Cardiac fibroblast (primary cell): ENCODE measurements around the gene TAF11L2.
"Not testable (repeated sequence)": the region's sequence is repeated elsewhere in the genome, so short reads cannot be mapped to it uniquely, and the experiment has no call there.

Experiments
- DNase-seq, 2 donors: peaks; one replicate each; pipeline versions ENCODE4 v3.0.0 to v3.0.0-alpha.2; 2010; ENCODE audit warnings: low read depth in 2 of 2
- H3K4me3 ChIP-seq, 2 donors: replicated peaks in 1 of 2; 1 replicate in 1 of 2; 2 replicates in 1 of 2; pipeline ENCODE4 v1.5.1; 2011; ENCODE audit warnings: low read depth in 2 of 2, low read length in 2 of 2, mild to moderate bottlenecking in 2 of 2, moderate library complexity in 1 of 2
- TF ChIP-seq, protein P1 (sequence below): IDR thresholded peaks from one replicate; pipeline ENCODE4 v1.5.1; 2011; ENCODE audit warnings: low read depth, mild to moderate bottlenecking, low read length, inconsistent platforms

TAF11L2 gene

DNA sequence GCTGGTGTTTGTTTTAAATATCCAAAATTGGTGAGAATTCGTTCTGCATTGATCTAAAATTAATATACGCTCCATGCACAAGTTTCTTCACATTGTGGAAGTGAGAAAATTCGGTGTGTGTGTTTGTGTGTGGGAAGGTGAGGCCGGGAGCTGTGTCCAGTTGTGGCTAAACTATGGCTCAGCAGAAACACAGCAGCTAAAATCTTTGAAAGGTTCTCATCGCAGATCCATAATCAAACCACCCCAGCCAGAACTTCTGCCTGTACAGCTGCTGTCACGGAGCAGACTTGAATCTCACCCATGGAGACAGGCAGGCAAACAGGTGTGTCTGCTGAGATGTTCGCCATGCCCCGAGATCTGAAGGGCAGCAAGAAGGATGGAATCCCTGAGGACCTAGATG lies at the start of gene TAF11L2:
Gene TAF11L2, plus strand, starts transcription at position 301 of the 400 bp plus-strand sequence.
- H3K4me3 ChIP-seq, DNase-seq: not testable (repeated sequence)

DNA sequence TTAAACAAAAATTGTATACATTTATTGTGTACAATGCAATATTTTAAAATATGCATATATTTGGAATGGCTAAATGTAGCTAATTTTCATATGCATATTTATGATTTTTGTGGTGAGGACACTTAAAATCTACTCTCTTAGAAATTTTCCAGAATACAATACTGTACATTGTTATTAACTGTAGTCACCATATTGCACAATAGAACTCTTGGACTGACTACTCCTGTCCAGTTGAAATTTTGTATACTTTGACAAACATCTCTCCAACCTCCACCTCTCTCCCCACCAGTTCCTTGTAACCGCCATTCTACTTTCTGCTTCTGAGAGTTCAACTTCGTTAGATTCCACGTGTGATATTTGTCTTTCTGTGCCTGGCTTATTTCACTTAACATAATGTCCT lies 49.2 kb upstream of the TAF11L2 start:
- H3K4me3 ChIP-seq: no peak overlapping the region
- TF ChIP-seq, protein P1, sequence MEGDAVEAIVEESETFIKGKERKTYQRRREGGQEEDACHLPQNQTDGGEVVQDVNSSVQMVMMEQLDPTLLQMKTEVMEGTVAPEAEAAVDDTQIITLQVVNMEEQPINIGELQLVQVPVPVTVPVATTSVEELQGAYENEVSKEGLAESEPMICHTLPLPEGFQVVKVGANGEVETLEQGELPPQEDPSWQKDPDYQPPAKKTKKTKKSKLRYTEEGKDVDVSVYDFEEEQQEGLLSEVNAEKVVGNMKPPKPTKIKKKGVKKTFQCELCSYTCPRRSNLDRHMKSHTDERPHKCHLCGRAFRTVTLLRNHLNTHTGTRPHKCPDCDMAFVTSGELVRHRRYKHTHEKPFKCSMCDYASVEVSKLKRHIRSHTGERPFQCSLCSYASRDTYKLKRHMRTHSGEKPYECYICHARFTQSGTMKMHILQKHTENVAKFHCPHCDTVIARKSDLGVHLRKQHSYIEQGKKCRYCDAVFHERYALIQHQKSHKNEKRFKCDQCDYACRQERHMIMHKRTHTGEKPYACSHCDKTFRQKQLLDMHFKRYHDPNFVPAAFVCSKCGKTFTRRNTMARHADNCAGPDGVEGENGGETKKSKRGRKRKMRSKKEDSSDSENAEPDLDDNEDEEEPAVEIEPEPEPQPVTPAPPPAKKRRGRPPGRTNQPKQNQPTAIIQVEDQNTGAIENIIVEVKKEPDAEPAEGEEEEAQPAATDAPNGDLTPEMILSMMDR: no peak
- peak in 1 of 2 donors; percentile 37 for DNase-seq

DNA sequence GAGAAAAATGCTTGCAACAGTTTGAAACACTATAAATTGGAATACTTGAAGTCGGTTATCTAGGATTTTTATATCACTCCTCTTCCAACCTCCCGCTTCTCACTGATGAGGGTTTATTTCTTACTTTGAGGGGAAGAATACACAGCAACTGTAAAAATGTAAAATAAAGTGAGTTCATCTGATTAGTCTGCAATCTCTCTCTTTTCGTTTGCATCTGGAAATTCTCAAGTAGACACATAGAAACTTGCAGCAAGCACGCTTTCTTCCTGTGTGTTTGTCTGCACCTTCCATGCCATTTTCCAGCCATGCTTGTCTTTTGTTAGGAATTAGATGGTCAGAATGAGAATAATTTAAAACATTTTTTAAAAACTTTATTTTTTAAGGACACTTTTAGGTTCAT lies 45.1 kb upstream of the TAF11L2 start:
- TF ChIP-seq, protein P1: no peak
- DNase-seq: no peak
- no peak overlapping the region for H3K4me3 ChIP-seq

DNA sequence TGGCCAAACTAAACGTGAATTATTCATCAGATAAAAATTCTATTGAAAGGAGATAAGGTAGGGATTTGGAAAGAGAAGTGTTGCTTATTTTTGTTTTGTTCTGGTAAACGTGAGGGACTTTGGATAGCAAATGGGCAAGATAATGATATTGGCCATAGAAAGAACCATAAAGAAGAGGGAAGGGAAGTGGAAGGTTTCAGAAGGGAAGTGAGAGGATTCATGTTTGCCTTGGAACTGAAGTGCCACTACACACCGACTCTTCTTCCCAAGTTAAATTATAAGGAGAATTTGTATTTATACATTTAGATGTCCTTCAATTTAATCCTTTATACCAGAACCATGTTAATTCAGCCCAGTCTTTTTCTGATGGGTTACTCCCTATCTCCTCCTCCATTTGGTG lies 42.1 kb upstream of the TAF11L2 start:
- TF ChIP-seq, protein P1: no peak
- no peak for DNase-seq
- H3K4me3 ChIP-seq: no peak overlapping the region

DNA sequence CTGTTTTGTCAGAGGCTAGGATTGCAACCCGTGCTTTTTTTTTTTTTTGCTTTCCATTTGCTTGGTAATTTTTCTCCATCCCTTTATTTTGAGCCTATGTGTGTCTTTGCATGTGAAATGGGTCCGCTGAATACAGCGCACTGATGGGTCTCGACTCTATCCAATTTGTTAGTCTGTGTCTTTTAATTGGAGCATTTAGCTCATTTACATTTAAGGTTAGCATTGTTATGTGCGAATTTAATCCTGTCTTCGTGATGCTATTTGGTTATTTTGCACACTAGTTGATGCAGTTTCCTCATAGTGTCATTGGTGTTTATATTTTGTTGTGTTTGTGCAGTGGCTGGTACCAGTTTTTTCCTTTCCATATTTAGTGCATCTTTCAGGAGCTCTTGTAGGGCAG lies 36.2 kb upstream of the TAF11L2 start:
- no peak for DNase-seq
- no peak overlapping the region for H3K4me3 ChIP-seq
- TF ChIP-seq, protein P1: no peak

DNA sequence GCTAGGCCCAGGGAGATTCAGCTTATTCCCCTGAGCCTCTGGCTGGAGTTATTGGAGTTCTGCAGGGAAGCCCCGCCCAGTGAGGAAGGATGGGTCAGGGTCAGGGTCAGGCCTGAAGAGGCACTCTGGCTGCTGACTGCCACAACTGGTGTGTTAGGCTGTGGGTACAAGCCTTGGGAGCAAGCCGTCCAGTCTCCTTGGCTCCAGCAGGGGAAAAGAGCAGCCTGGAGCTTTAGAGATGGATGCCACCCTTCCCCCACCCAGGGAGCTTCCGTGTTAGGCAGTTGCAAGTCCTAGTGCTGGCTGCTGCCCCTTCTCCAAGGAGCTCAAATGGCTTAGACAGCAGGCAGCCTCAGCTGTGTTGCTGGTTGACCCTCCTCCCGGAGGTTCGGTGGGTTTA lies 34.4 kb upstream of the TAF11L2 start:
- no peak for DNase-seq
- TF ChIP-seq, protein P1: no peak
- H3K4me3 ChIP-seq: no peak overlapping the region

DNA sequence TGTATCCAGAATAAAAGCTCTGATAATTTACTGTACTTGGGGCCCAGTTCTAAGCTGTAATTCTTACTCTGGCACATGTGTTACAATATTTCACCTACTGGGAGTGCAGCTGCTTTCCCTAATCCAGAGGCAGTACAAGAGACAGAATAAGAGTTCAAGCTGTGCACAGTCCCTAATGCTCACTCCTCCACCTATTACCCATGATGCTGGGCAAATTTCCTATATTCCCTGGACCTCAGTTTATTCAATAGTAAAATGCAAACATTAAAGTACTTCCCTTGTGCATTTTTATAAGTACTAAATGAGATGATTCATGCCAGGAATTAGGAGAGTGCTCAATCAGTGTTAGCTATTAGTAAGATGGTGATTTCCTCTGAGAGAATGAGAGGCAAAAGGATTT lies 28.0 kb upstream of the TAF11L2 start:
- DNase-seq: no peak
- H3K4me3 ChIP-seq: no peak overlapping the region
- TF ChIP-seq, protein P1: no peak

DNA sequence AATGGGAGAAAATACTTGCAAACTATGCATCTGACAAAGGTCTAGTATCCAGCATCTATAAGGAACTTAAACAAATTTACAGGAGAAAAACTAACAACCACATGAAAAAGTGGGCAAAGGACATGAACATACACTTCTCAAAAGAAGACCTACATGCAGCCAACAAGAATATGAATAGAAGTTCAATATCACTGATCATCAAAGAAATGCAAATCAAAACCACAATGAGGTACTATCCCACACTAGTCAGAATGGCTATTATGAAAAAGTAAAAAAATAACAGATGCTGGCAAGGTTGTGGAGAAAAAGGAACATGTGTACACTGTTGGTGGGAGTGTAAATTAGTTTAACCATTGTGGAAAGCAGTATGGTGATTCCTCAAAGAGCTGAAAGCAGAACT lies 23.0 kb upstream of the TAF11L2 start:
- not testable (repeated sequence) for DNase-seq

More for the DNA sequence above, 23.0 kb upstream of the TAF11L2 start:
- not testable (repeated sequence) for H3K4me3 ChIP-seq
